ENCODE measurements around the gene ZNF768.

ZNF768 gene

DNA sequence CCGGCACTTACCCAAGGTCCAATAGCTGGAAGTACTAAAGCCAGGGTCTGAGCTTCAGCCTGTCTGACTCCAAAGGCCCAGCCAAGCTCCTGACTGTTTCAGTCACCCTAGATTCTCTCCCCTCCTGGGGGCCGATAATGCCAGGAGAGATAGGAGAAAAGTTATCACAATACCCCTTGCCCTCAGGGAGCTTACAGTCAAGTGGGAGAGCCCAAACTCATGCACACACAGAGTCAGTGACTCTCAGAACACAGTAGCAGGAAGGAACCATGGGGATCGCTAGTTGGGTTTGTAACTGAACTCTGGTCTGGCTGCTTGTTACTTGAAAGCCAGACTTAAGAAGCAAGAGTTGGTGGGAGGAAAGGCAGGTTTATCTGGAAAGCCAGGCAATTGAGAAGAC is 14.9 kb downstream of the ZNF768 start:
- H3K4me1 ChIP-seq, result no peaks in the 10 kb centered on the region
- H3K27ac ChIP-seq, result no peak overlapping the region
- DNase-seq, result no peak
- TF ChIP-seq, protein P1, sequence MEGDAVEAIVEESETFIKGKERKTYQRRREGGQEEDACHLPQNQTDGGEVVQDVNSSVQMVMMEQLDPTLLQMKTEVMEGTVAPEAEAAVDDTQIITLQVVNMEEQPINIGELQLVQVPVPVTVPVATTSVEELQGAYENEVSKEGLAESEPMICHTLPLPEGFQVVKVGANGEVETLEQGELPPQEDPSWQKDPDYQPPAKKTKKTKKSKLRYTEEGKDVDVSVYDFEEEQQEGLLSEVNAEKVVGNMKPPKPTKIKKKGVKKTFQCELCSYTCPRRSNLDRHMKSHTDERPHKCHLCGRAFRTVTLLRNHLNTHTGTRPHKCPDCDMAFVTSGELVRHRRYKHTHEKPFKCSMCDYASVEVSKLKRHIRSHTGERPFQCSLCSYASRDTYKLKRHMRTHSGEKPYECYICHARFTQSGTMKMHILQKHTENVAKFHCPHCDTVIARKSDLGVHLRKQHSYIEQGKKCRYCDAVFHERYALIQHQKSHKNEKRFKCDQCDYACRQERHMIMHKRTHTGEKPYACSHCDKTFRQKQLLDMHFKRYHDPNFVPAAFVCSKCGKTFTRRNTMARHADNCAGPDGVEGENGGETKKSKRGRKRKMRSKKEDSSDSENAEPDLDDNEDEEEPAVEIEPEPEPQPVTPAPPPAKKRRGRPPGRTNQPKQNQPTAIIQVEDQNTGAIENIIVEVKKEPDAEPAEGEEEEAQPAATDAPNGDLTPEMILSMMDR (IDR thresholded peaks at IDR 0.05), result no peak
- no peaks in the 10 kb centered on the region for H3K9me3 ChIP-seq
- no peak overlapping the region for H3K4me3 ChIP-seq
- intact Hi-C loops (cut with DNase I; ENCODE audit: low total_unique reads), result no loop called here
- H3K27me3 ChIP-seq, result no peaks in the 10 kb centered on the region
- no peaks in the 10 kb centered on the region for H3K36me3 ChIP-seq

DNA sequence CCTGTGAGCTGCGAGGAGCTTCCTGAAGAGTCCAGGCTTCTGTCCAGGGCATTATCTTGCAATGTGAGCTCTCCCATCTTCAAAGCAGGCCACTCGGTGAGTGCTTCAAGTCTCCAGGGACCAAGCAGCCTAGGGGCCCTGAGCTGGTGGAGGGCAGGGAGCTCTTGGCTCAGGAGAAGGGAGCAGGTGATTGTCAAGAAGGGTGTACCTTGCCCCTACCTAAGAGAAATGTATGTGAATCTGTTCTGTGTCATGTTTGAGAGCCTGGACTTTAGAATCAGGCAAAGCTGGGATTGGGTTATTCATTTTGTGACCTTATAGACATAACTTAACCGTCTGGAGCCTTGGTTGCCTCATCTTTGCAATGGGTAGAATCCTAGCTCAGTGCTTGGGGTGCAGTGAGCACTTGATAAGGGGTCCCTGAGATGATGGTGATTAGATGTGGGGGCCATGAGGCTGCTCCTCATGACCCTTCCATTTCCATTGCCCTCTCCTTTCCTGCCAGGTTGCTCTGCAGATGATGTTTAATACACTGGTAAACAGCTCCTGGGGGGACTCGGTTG is 15.9 kb downstream of the ZNF768 start:
- intact Hi-C loops (cut with DNase I; ENCODE audit: low total_unique reads), result no loop called here
- TF ChIP-seq, protein P1 (IDR thresholded peaks at IDR 0.05), result no peak
- DNase-seq, result no peak
- no peak overlapping the region for H3K27ac ChIP-seq
- H3K27me3 ChIP-seq, result no peaks in the 10 kb centered on the region
- no peaks in the 10 kb centered on the region for H3K36me3 ChIP-seq
- H3K4me3 ChIP-seq, result no peak overlapping the region
- H3K4me1 ChIP-seq, result no peaks in the 10 kb centered on the region
- no peaks in the 10 kb centered on the region for H3K9me3 ChIP-seq

GRCh38 chr16:30509081-30509765 is 17.1 kb downstream of the ZNF768 start:
- no peak overlapping the region for H3K4me3 ChIP-seq
- no peaks in the 10 kb centered on the region for H3K4me1 ChIP-seq
- DNase-seq, result no peak
- no peaks in the 10 kb centered on the region for H3K36me3 ChIP-seq
- H3K27me3 ChIP-seq, result no peaks in the 10 kb centered on the region
- H3K9me3 ChIP-seq, result no peaks in the 10 kb centered on the region
- intact Hi-C loops (cut with DNase I; ENCODE audit: low total_unique reads), result no loop called here
- H3K27ac ChIP-seq, result no peak overlapping the region
- TF ChIP-seq, protein P1 (IDR thresholded peaks at IDR 0.05), result no peak

GRCh38 chr16:30503403-30504296 is 22.7 kb downstream of the ZNF768 start:
- Histone ChIP-seq H3K4me3 (no peak overlapping the region), H3K4me1 (no peaks in the 10 kb centered on the region), H3K36me3 (no peaks in the 10 kb centered on the region), H3K27me3 (peaks cover 0 to 5% of the 10 kb centered on the region in 2 donors), H3K27ac (no peak overlapping the region), H3K9me3 (no peaks in the 10 kb centered on the region)
- TF ChIP-seq, protein P1 (IDR thresholded peaks at IDR 0.05), result no peak
- intact Hi-C loops (cut with DNase I; ENCODE audit: low total_unique reads), result no loop called here
- no peak for DNase-seq

GRCh38 chr16:30499284-30499683 is 27.1 kb downstream of the ZNF768 start:
- intact Hi-C loops (cut with DNase I; ENCODE audit: low total_unique reads), result no loop called here
- Histone ChIP-seq H3K36me3 (no peaks in the 10 kb centered on the region), H3K27ac (no peak overlapping the region), H3K4me1 (no peaks in the 10 kb centered on the region), H3K9me3 (no peaks in the 10 kb centered on the region), H3K4me3 (no peak overlapping the region), H3K27me3 (peaks cover 0 to 14% of the 10 kb centered on the region in 2 donors)
- TF ChIP-seq, protein P1 (IDR thresholded peaks at IDR 0.05), result no peak
- DNase-seq, result no peak
